HepG2 (cell line): ENCODE results near the gene SLCO3A1.

Experiments
- CTCF ChIP-seq: sonication (generic); formaldehyde crosslinking; IDR thresholded peaks from 2 replicates; pipeline ENCODE4 v1.5.0; 2020; ENCODE audit warnings: mild to moderate bottlenecking, missing genetic modification reagents, moderate library complexity
- KDM1A ChIP-seq: IDR thresholded peaks from 2 replicates; pipeline ENCODE4 v1.6.1; 2016; ENCODE audit warnings: missing compliant biosample characterization
- NCOA1 ChIP-seq: sonication (generic); formaldehyde crosslinking; IDR thresholded peaks from 2 replicates; pipeline ENCODE4 v1.9.0; 2021; ENCODE audit warnings: missing genetic modification reagents
- NR2C2 ChIP-seq: sonication (generic); formaldehyde crosslinking; IDR thresholded peaks from 2 replicates; pipeline ENCODE4 v1.4.0; 2020; ENCODE audit warnings: missing genetic modification reagents, mild to moderate bottlenecking, moderate library complexity, borderline replicate concordance
- ZFP1 ChIP-seq: IDR thresholded peaks from 2 replicates; pipeline ENCODE4 v1.6.1; 2016
- ZHX2 ChIP-seq, 2 experiments: sonication (generic) in 1 of 2; formaldehyde crosslinking in 1 of 2; IDR thresholded peaks; 2 replicates each; pipeline versions ENCODE4 v1.6.1 to v1.9.0; 2014 to 2022; ENCODE audit warnings: antibody characterized with exemption in 1 of 2, borderline replicate concordance in 1 of 2, inconsistent platforms in 1 of 2, low read depth in 1 of 2, missing genetic modification reagents in 1 of 2
- ZNF713 ChIP-seq: sonication (generic); formaldehyde crosslinking; IDR thresholded peaks from 2 replicates; pipeline ENCODE4 v1.4.0; 2020; ENCODE audit warnings: mild to moderate bottlenecking, missing genetic modification reagents
- ZNF816 ChIP-seq: sonication (generic); formaldehyde crosslinking; IDR thresholded peaks from 2 replicates; pipeline ENCODE4 v1.8.0; 2022; ENCODE audit warnings: missing genetic modification reagents, mild to moderate bottlenecking, borderline replicate concordance

DNA sequence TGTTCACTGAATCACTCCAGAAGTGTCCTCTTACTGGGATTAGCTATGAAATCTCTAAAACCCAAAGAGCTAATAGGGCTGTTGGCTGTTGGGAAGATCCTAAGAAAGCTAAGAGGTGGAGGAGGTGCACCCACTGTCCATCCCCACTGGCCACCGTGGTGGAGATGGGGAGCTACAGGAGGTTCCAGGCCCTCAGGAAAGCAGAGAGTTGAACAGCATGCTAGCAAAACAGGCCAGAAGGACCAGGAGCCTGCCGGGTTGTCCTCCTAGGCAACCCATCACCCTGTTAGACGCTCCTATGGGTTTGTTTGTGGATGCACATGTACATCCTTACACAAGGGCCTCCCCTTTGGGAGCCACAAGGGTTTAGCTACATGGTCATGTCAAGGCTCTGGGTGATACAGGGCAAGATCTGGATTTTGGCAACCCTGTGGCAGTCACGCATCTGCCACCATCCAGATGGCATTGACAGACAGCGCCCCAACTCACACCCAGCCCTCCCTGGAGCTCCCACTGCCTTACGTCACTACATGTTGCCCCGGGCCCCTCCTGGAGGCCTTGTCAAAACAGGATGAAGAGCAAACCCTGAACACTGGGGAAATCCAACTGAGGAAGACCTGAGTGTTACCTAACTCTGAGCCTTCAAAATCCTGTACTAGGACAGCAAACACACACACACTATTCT, 208.1 kb downstream of the SLCO3A1 start:
- no peak for TF ChIP-seq NR2C2 (CRISPR knock-in tag)
- TF ChIP-seq ZHX2 (IDR thresholded peaks at IDR 0.05; ENCODE audit: low read depth) = no peak
- TF ChIP-seq ZHX2 (CRISPR knock-in tag; IDR thresholded peaks at IDR 0.05; ENCODE audit: borderline replicate concordance) = no peak
- TF ChIP-seq ZNF713 = no peak
- TF ChIP-seq NCOA1 (CRISPR knock-in tag) = no peak
- TF ChIP-seq CTCF (CRISPR knock-in tag) = no peak
- no peak for TF ChIP-seq ZFP1 (CRISPR knock-in tag)
- TF ChIP-seq ZNF816 (CRISPR knock-in tag) = no peak
- TF ChIP-seq KDM1A (CRISPR knock-in tag) = no peak
